ENCODE measurements around the gene PDILT.
"Not testable (repeated sequence)": the region's sequence is repeated elsewhere in the genome, so short reads cannot be mapped to it uniquely, and the experiment has no call there.

GRCh38 chr16:20321051-20321450 is 83.5 kb downstream of the PDILT start:
- not testable (repeated sequence) for TF ChIP-seq POLR2A (IDR thresholded peaks at IDR 0.05; ENCODE audit: low read depth, low read length); POLR2AphosphoS5 (IDR thresholded peaks at IDR 0.05; ENCODE audit: low read depth, low read length); TAF1 (IDR thresholded peaks at IDR 0.05; ENCODE audit: low read depth, low read length); SPI1 (IDR thresholded peaks at IDR 0.05; ENCODE audit: low read depth, low read length); POU2F2 (IDR thresholded peaks at IDR 0.05; ENCODE audit: low read depth, low read length); PAX5 (IDR thresholded peaks at IDR 0.05; ENCODE audit: insufficient read depth, low read length, severe bottlenecking)

Measured in GM12891 (cell line).